Measurements from ENCODE around the gene FANCE. TPM values are rescaled to one million over a fixed set of nuclear protein-coding genes. Genes with fewer than 3 reads are reported as not detected.
A peak's percentile ranks its signal among the peaks of the same experiment; 100 is the strongest.
"Not testable (repeated sequence)": the region's sequence is repeated elsewhere in the genome, so short reads cannot be mapped to it uniquely, and the experiment has no call there.

Gene FANCE
- total RNA-seq, 1 experiment from 2014 or later: 11.1 TPM

DNA sequence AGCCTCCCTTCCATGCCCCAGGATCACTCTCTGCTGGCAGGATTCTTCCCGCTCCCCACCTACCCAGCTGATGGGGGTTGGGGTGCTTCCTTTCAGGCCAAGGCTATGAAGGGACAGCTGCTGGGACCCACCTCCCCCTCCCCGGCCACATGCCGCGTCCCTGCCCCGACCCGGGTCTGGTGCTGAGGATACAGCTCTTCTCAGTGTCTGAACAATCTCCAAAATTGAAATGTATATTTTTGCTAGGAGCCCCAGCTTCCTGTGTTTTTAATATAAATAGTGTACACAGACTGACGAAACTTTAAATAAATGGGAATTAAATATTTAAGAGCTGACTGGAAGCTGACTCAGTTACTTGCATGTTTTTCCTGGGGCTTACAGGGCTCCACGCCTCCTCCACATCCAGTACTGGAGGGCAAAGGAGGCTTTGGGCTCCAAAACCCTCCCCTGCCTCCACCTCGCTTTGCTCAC lies 24.3 kb upstream of the FANCE start:
- DNase-seq (ENCODE audit: low read depth): no peak
- in situ Hi-C loops (cut with HindIII; ENCODE audit: low pct_unique_long_range_greater_than_20kb, low sequenced_read_pairs): no loop called here

DNA sequence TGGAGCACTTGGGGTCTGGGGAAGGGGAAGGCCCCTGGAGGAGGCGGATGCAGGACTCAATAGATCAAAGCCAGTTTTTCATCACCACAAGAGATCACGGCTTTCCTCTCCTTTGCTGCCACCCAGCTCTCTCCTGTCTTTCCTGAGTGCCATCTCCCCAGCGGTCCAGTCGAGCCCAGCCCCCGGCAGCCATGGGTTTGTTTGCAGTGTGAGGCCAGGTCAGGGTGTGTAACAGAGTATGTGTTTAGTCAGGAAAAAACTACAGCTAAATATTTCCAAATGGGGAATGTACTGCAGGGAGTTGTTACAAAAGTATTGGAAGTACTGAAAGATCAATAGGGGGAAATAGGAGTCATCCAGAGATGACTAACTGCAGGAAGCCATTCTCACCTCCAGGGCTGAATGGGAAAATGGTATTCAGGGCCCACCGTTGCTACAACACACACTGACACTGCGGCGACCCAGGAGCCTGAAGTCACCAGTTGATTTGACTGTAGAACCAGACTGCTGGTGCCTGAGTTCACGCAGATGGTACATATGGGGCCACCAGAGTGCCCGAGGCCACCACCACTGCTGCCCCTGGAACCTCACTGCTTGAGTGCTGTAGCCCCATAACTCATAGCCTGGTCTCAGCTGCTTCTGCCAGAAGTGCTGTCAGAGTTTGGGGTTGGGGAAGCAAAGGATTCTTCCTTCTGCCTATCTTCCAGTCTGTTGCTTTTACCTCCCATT lies 23.6 kb upstream of the FANCE start:
- no peak for DNase-seq (ENCODE audit: low read depth)
- in situ Hi-C loops (cut with HindIII; ENCODE audit: low pct_unique_long_range_greater_than_20kb, low sequenced_read_pairs): no loop called here

DNA sequence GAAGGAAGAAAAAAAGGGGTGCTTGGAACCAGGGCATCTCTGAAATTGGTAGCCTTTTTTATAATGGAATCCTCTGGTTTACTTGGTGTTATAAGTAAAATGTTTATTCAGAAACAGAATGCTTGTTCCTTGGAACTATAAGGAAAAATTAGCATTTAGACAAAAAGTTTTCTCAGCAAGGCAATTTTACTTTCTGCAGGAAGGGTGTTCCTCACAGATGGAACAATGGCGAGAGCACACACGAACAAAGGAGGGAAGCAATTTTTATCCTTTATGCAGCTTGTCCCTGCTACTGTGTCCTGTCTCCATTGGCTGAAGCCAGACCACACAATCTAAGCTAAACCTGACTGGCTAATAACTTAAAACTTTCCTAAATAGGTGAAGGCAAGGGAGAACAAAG lies 22.7 kb upstream of the FANCE start:
- in situ Hi-C loops (cut with HindIII; ENCODE audit: low pct_unique_long_range_greater_than_20kb, low sequenced_read_pairs): no loop called here
- DNase-seq (ENCODE audit: low read depth): no peak

DNA sequence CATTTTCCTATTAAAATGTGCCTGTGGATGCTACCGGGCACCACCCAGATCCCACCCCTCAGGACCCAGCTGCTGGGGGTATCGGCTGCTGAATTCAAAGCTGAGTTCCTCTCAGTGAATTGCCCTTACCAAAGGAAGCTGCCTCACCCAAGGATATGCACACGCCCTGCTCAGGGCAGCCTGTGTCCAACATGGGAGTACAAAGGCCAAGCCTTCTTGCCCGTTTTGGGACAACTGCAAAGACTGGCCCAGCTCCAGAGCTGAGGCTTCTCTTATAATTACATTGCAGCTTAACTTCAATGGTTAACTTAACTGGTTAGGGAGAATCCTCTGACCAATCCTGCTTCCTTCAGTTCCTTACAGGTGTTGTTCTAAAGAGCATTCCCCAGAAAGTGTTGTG lies 19.8 kb upstream of the FANCE start:
- no peak for DNase-seq (ENCODE audit: low read depth)
- in situ Hi-C loops (cut with HindIII; ENCODE audit: low pct_unique_long_range_greater_than_20kb, low sequenced_read_pairs): no loop called here

DNA sequence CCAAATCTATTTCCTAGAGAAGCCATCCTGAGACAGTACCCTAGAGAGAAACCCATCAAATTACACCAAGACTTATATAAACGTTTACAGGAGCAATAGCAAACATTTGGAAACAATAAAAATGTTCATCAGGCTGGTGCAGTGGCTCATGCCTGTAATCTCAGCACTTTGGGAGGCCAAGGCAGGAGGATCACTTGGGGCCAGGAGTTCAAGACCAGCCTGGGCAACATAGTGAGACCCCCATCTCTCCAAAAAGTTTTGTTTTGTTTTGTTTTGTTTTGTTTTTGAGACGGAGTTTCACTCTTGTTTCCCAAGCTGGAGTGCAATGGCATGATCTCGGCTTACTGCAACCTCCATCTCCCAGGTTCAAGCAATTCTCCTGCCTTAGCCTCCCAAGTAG lies 19.4 kb upstream of the FANCE start:
- in situ Hi-C loops (cut with HindIII; ENCODE audit: low pct_unique_long_range_greater_than_20kb, low sequenced_read_pairs); DNase-seq (ENCODE audit: low read depth): not testable (repeated sequence)

DNA sequence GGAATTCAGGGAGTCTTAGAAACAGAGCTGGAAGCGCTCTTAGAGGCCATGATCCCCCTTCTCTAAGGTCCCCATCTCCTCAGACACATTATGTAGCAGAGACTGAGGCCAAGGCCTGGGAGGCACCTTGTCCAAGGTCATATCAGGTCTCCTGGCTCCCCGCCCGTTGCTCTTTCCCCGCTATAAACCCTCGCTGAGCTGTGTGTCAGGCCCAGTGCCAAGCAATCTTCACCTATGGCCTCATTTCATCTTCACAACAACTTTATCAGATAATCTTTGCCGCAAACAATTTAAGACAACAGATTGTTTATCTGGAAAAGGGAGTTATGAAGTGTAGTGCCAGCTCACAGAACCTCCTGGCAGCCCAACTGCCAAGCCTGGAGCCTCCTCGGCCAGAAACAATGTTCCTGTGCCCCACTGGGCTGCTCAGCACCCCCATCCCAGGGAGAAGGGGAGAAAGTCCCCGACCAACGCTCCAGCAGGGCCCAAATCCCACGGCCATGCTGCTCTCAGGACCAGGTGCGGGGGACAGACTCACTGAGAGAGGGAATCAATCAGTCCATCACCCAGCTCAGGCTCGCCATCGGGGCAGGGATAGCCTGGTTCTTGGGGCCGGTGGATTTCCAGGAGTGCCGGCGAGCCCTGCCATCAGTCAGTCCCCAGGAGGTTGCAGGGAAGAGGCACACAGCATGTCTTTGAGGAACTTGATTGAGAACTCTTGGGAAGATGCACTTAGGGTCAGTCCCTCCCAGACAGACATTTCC lies 16.9 kb upstream of the FANCE start:
- in situ Hi-C loops (cut with HindIII; ENCODE audit: low pct_unique_long_range_greater_than_20kb, low sequenced_read_pairs): no loop called here

DNA sequence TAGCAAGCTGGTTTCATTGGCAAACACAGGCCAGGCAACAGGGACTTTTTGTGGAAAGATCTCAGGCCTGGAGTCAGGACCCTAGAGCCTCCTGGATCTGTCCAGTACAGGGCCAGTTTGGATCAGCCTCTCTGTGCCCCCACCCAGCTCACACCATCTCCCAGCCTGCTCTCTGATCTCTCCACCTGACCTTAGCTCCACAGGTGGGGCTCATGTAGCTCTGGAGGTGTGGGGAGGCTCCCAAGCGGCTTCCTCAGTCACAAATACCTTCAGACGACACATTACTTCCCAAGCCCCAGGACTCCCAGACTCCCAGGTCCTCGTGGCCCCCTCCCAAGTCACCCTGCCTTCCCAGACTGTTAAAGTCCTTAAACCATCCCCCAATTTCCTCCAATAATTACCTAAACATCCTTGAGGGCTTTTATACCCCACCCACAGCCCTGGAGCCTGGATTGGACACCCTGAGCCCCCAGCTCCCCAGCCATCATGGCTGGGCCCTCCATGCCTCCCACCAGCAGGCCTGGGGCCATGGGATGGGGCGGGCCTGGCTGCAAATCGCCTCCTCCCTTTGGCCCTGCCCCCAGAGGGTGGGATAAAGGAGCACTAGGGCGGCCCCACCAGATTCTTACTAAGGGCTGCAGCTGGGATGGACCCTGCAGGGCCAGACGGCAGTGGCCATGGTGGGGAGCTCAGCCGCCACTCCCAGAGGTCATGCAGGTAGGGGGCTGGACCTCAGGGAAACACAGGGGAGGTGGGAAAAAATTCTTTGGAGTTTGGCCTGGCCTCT lies 15.9 kb upstream of the FANCE start:
- in situ Hi-C loops (cut with HindIII; ENCODE audit: low pct_unique_long_range_greater_than_20kb, low sequenced_read_pairs): no loop called here
- no peak for DNase-seq (ENCODE audit: low read depth)

More for the DNA sequence above, 16.9 kb upstream of the FANCE start:
- DNase-seq (ENCODE audit: low read depth): no peak

DNA sequence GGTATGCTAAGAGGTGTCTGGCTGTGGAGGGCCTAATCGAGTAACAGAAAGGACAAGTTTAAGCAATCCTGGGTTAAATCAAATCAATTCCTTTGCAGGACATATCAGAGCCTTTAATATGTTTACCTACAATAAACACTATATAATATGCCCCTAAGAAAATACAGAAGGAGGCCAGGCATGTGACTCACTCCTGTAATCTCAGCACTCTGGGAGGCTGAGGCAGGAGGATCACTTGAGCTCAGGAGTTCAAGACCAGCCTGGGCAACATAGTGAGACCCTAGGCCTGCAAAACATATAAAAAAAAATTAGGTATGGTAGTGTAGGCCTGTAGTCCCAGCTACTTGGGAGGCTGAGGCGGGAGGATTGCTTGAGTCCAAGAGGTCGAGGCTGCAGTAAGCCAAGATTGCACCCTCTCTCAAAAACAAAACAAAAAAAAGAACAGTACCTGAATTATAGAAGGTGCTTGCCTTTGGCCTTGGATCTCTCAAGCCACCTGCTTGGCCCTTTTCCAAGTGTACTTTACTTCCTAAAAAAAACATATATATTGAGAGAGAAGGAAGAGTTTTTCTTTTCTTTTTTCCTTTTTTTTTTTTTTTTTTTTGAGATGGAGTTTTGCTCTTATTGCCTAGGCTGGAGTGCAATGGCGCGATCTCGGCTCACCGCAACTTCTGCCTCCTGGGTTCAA lies 13.6 kb upstream of the FANCE start:
- in situ Hi-C loops (cut with HindIII; ENCODE audit: low pct_unique_long_range_greater_than_20kb, low sequenced_read_pairs); DNase-seq (ENCODE audit: low read depth): not testable (repeated sequence)

DNA sequence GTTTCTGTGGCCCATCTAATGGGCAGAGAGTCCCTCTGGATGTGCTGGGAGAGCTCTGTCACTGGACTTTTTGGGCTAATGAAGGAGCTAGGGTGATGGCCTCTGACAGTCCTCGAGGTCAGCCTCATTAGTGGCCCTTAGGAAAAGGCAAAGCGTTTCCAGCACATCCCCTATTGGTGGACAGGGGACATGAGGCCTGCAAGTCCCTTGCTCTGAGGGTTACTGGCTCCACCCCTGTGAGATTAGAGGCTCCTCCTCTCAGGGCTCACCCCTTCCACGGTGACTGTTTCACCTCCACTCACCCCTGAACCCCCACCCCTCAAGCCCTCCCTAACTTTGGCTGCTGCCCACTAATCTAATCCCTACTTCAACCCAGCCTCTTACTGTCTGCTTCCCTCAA lies 12.8 kb upstream of the FANCE start:
- no peak for DNase-seq (ENCODE audit: low read depth)
- in situ Hi-C loops (cut with HindIII; ENCODE audit: low pct_unique_long_range_greater_than_20kb, low sequenced_read_pairs): no loop called here

DNA sequence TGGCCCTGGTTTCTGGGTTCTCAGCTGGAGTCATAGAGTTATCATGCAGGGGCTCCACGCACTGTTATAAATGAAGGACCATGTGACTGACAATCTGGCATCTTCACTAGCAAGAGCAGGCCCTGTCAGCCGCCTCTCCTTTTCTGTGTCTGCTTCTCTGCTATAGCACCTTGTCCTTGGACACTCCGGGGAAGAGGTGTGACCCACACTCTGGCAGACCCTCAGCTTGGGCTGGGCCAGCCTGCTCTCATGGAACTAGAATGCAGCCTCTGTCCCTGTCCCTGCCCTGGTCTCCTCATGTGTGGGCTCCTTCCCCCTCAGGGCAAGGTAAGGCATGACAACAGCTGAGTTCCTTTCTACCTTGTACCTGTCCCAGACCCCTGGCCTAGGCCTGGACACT lies 10.9 kb upstream of the FANCE start:
- in situ Hi-C loops (cut with HindIII; ENCODE audit: low pct_unique_long_range_greater_than_20kb, low sequenced_read_pairs): no loop called here
- no peak for DNase-seq (ENCODE audit: low read depth)

DNA sequence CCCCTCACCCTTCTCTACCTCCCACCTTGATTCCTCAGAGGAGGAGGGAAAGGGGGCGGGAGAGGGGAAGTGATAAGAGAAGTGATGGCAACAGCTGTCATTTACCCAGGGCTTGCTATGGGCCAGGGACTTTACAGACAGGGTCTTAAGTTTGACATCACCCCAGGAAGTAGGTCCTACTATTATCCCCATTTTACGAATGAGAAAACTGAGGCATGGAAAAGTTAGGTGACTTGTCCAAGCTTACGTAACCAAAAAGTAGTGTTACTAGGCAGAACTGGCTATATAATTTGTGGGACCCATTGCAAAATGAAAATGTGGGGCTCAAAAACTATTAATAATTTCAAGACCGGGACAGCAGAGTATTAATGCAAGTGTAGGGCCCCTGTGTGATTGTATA lies 10.5 kb upstream of the FANCE start:
- in situ Hi-C loops (cut with HindIII; ENCODE audit: low pct_unique_long_range_greater_than_20kb, low sequenced_read_pairs): no loop called here
- DNase-seq (ENCODE audit: low read depth): no peak

DNA sequence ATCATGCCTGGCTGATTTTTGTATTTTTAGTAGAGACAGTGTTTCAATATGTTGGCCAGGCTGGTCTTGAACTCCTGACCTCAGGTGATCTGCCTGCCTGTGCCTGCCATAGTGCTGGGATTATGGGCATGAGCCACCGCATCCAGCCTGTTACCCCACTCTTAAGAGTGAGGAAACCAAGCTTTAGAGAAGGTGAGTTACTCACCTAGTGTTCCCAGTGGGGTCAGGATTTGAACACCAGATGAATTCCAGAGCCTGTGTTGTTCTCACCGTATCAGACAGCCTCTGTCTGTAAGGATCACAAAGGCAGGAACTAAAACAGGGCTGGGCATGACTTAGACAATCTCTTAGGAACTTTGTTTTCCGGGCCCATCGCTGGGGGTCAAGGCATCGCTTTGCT lies 9.4 kb upstream of the FANCE start:
- in situ Hi-C loops (cut with HindIII; ENCODE audit: low pct_unique_long_range_greater_than_20kb, low sequenced_read_pairs): no loop called here
- DNase-seq (ENCODE audit: low read depth): no peak

DNA sequence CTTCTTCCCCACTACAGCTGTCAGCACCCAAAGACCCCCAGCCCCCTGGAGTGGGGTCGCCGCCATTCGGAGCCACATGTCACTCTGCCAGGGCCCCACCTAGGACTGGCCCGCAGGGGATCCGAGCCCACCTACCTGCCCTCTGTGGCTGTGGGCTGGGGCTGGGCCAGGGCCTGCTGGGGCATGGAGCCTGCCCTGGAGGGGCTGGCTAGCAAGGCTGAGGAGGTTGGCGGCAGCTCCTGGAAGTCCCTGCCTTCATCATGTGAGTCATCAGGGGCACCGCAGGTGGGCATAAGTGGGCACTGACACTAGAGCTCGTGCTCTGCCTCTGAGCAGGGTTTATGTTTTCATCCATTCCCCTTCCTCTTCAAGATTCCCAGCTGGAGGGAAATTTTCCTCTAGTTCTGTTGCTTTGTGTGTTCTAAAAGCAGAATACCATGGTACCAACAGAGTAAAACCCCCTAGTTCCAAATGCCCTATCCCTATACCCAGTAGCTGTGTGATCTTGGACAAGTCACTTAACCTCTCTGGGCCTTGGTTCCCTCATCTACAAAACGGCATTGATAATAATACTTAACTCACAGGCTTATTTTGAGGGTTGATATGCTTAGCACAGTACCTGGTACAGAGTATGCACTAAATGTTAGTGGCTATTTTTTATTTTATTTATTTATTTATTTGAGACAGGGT lies 8.7 kb upstream of the FANCE start:
- in situ Hi-C loops (cut with HindIII; ENCODE audit: low pct_unique_long_range_greater_than_20kb, low sequenced_read_pairs): no loop called here
- DNase-seq (ENCODE audit: low read depth): no peak

DNA sequence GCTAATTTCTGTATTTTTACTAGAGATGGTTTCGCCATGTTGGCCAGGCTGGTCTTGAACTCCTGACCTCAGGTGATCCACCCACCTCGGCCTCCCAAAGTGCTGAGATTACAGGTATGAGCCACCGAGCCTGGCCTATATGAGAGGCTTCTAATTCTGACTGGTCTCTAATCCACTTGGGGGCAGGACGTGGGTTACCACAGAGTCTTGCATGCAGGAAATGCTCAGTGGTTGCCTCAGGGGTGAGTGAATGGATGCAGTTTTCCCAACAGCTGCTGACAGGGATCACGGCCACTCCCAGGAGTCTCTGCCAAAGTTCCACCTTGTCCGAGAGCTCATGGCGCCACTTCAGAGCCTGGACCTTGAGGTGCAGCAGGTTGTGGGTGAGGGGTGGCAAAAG lies 6.4 kb upstream of the FANCE start:
- in situ Hi-C loops (cut with HindIII; ENCODE audit: low pct_unique_long_range_greater_than_20kb, low sequenced_read_pairs): no loop called here
- DNase-seq (ENCODE audit: low read depth): no peak

DNA sequence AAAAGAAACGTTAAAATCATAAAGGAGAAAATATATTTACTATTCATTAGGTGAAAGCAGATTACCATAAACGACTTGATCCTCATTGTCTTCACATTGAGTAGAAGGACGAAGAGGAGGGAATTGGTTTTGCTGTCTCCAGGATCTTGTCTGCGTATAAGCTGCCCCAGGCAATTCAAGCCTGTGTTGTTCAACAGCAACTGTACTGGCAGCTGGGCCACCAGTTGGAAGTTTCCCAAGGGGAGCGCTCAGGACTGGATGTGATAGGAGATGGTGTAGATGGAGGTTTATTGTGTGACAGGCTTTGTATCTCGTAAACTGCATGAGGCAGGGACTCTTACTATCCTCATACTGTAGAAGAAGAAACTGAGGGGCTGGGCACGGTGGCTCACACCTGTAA lies 3.9 kb upstream of the FANCE start:
- in situ Hi-C loops (cut with HindIII; ENCODE audit: low pct_unique_long_range_greater_than_20kb, low sequenced_read_pairs): no loop called here
- no peak for DNase-seq (ENCODE audit: low read depth)

DNA sequence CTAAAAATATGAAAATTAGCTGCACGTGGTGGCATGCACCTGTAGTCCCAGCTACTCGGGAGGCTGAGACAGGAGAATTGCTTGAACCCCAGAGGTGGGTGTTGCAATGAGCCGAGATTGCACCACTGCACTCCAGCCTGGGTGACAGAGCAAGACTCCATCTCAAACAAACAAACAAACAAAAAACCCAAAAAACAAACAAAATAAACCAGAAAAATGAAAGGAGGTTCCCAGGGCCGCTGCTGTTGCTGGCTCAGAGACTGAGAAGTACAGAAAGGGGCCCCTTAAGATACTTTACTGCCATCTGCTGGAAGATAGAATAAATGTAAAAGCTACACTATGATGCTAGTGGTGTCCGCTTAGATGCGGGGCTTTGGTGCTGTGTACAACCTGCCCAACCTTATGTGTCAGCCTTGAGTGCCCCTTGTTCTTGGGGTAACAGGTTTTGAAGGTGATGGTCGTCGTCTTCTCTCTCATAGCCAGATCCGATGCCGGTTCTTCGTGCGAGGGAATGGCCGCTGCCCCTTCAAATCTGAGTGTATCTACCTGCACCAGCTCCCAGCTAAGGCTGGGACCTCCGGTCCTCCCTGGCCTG lies 2.8 kb upstream of the FANCE start:
- in situ Hi-C loops (cut with HindIII; ENCODE audit: low pct_unique_long_range_greater_than_20kb, low sequenced_read_pairs): no loop called here
- peak; percentile 63 for DNase-seq (ENCODE audit: low read depth)

DNA sequence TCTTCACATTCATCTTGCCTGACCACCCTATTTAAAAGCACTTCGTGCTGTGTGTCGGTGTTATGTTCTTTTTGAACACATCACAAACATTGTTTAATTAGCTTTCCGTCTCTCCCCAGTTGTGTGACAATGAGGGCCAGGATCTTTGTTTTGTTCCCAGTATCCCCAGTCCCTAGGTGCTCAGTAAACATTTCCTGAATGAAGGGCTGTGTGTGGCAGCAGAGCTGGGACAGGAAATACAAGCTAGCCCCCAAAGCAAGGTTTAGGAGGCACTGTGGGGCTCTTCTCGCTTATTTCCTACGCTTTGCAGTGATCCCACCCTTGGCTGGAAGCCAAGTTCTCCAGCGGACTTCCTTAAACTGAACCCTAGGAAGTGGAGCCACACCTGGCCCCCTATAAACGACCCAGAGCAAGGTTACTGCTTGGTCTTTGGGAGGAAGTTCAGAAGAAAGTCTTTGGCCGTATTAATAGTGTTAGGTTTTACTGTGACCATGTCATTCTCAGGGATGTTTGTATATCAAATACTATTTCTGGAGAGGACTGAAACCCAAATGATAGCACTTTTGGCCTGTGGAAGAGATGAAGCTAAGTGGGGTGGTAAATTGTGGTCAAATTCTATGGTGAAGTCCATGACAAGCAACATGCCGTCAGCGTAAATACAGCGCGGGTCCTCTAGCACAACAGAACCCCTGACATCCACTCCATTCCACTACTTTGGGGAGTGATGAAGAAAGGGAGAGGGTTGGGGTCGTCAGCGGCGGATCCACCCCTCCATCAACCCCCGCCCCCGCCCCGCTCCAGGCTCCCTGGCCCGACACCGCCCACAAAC lies 570 bp upstream of the FANCE start:
- in situ Hi-C loops (cut with HindIII; ENCODE audit: low pct_unique_long_range_greater_than_20kb, low sequenced_read_pairs): no loop called here
- no peak for DNase-seq (ENCODE audit: low read depth)
